HG02884 (cell line): ENCODE data around the gene XKR3.
"Not testable (repeated sequence)": the region's sequence is repeated elsewhere in the genome, so short reads cannot be mapped to it uniquely, and the experiment has no call there.

Experiments
- ATAC-seq: cut with Tn5 transposase; IDR thresholded peaks from one replicate; pipeline ENCODE4 v1.9.1; 2021; ENCODE audit warnings: mild to moderate bottlenecking, moderate library complexity; ENCODE audit not compliant: unreplicated experiment

XKR3 gene

DNA sequence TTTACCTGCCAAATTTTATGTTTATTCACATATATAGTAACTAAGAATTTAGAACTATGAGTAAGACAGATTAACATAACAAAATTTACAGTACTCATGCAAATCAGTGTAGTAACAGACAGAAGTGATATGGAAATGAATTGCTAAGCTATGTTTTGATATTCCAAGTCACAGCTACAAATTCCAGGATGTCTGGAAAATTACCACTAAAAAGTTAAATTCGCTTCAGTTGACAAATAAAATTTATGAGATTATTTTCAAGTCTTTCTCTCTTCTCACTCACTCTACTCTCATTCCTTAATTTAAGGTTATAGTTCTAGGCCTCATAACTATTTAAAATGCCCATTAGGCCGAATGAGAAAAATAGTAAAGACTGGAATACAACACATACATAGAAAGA lies 18.1 kb downstream of the XKR3 start:
- no peak for ATAC-seq

DNA sequence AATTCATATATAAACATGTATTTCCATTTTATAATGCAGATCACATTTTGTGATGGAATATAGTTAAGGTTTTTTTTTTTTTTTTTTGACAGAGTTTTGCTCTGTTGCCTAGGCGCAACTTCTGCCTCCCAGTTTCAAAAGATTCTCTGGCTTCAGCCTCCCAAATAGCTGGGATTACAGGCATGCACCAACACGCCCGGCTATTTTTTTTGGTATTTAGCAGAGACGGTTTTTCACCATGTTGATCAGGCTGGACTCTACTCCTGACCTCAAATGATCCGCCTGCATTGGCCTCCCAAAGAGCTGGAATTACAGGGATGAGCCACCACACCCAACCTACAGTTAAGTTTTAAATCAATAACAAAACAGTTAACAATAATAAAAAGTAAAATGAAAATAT lies 18.8 kb downstream of the XKR3 start:
- no peak for ATAC-seq

DNA sequence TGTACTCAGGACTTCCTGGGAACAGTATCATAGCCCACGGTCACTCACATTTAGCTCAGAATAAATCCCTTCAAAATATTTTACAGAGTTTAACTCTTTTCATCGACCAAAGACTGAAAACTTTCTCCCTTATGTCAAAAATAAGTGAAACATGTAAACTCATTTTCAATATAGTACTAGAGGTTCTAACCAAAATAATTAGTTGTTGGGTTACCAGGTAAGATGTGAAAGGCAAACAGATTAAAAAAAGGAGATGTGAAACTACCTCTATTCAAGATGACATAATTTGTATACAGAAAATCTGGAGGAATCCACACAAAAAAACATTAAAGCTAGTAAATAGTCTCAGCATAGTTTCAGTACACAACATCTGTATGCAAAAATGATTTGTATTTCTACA lies 20.3 kb downstream of the XKR3 start:
- ATAC-seq: no peak

DNA sequence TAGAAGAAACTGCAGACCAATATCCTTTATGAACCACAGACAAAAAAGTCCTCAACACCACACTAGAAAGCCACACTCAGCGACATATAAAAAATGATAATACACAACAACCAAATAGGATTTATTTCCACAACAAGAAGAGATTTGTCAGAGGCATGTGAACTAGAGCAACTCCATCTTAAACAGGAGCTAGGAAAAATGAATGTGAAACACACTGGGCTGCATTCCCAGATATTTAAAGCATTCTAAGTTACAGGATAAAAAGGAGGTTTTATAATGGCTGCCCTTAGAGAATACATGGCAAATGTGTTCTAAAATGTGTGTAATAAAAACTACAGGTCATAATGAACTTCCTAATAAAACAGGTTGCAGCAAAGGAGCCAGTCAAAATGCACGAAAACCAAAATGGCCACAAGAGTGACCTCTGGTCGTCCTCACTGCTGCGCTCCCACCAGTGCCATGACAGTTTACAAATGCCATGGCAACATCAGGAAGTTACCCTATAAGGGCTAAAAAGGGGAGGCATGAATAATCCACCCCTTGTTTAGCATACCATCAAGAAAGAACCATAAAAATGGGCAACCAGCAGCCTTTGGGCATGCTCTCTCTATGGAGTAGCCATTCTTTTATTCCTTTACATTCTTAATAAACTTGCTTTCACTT lies 21.8 kb downstream of the XKR3 start:
- ATAC-seq: no peak

DNA sequence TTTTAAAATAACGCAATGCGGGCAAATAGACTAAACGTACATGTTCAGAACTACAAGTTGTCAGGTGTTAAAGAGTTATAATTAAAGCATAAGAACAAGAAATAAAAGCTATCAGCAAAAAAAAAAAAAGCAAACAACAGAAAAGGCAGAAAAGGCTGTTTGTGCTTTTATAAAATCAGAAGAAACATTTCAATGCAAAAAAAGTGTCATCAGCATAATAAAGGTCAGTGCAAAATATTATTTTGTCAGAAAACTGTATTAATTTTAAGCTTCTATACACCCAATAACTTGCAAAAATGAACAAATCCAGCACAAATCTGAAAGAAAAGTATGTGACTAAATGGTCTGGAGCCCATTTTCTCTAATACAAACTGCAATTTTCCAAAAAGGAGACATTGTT lies 23.6 kb downstream of the XKR3 start:
- ATAC-seq: no peak

DNA sequence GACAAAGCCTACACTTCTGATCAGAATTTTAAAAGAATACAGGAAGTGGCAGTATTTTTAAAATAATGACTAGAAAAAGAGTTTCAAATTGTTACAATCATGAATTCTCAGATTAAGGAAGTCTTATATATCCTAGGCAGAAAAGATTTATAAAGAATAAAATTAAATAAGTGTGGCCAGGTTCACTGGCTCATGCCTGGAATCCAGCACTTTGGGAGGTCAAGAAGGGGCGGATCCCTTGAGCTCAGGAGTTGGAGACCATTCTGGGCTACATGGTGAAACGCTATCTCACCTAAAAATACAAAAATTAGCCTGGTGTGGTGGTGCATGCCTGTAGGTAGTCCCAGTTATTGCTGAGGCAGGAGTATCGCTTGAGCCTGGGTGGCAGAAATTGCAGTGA lies 24.1 kb downstream of the XKR3 start:
- ATAC-seq: no peak

DNA sequence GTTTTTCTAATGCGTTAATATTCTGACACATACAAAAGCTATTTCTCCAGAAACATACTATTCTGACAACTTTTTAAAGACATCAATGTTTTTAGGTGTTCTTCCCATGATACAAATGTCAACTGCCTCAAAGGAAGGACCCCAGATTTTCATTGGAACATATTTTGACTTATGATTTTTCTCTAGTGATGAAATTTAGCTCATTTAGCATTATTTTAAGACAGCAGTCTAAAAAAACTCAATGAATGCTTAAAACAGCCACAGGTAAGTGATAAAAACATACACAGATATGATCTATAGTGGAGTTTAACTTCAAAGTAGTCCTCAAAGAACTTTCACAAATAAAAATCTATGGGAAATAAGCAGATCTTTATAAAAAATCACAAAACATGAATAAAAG lies 24.9 kb downstream of the XKR3 start:
- ATAC-seq: no peak

DNA sequence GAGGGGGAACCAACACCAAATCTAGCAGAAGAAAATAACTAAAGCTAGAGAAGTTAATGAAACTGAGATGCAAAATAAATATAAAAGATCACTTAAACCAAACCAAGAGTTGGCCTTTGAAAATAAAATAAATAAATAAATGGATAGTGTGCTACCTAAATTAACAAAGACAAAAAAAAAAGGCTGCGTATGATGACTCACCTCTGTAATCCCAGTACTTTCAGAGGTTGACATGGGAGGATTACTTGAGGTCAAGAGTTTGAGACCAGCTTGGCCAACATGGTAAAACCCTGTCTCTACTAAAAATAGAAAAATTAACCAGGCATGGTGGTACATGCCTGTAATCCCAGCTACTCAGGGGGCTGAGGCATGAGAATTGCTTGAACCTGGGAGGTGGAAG lies 29.7 kb downstream of the XKR3 start:
- ATAC-seq: not testable (repeated sequence)

DNA sequence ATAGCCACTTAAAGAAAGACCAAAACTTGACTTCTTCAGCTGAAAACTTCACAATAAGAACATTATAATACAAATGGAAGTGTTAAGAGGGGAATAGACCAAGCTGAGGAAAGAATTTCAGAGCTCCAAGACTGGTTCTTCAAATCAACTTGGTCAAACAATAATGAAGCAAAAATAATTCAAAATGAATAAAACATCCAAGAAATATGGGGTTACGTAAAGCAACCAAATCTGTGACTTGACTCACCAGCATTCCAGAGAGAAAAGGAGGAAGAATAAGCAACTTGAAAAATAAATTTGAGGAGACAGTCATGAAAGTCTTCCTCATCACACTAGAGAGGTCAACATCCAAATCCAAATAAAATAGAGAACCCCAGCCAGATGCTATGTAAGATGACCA lies 31.4 kb downstream of the XKR3 start:
- ATAC-seq: no peak

DNA sequence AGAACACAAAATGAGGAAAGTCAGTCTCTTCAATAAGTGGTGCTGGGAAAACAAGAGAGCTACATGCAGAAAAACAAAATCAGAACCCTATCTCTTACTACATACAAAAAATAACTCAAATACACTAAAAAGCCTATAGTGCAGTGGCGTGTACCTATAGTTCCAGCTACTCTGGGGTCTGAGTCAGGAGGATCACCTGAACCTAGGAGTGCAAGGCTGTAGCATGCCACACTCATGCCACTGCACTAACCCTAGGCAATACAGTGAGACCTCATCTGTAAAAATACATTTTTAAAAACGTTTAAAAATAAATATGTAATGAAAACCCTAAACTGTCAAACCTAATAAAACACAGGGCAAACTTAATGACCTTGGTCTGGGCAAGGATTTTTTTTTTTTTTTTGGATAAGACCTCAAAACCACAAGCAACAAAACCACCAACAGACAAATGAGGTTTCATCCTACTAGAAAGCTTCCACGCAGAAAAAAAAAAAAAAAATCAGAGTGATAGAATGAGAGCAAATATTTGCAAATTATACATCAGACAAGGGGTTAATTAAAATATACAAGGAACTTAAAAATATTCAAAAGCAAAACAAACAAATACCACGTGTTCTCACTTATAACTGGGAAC lies 35.2 kb downstream of the XKR3 start:
- ATAC-seq: no peak

DNA sequence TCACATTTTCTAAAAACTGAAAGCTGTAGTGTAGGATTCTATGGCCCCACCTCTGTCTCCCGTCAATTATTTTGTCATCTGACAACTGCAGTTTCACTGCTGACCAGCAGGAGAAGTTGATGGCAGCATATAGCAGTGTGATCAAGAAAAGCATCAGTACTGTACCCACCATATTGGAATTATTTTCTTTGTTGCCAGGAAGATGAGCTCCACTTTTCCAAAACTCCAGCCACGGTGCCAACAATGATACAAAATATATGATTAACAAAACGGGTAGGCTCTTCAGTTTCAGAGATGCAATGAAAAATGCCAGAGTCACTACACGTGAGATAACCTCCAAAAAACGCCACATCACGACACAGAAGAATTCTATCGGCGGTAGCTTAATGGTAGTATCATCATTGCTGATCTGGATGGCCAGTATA lies 41.3 kb downstream of the XKR3 start:
- no peak for ATAC-seq

DNA sequence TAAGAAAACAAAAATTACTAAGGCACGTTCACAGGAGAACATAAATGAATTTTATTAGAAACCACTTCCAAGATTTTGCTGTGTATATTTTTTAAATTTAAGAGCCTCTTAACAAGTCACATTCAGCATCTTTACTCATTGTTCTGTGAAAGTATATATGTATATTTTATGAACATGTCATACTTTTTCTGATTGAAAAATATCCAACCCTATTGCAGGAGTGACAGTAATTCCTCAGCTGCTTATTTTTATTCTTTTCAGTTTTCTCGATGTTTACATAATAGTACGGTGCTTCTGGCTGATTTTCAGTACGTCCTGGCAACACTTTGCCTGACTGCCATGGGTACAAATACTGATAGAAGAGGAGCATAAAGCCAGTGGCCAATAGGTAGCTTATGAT lies 41.8 kb downstream of the XKR3 start:
- ATAC-seq: no peak

DNA sequence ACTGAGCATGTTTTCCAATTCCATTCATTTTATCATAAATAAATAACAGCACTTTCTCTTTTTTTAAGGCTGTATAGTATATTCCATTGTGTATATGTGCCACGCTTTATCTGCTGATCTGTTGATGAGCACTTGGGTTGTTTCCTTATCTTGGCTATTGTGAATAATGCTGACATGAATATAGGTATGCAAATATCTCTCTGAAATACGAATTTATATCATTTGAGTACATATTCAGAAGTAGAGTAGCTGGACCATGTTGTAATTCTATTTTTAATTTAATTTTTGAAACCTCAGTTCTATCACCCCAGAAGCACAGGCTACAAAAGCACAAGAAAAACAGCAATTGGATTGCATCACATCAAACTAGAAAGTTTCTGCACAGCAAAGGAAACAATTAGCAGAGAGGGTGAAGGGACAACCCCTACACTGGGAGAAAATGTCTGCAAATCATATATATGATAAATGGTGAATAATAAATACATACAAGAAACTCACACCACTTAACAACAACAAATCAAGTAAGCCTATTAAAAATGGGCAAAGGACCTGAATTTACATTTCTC lies 43.4 kb downstream of the XKR3 start:
- no peak for ATAC-seq

DNA sequence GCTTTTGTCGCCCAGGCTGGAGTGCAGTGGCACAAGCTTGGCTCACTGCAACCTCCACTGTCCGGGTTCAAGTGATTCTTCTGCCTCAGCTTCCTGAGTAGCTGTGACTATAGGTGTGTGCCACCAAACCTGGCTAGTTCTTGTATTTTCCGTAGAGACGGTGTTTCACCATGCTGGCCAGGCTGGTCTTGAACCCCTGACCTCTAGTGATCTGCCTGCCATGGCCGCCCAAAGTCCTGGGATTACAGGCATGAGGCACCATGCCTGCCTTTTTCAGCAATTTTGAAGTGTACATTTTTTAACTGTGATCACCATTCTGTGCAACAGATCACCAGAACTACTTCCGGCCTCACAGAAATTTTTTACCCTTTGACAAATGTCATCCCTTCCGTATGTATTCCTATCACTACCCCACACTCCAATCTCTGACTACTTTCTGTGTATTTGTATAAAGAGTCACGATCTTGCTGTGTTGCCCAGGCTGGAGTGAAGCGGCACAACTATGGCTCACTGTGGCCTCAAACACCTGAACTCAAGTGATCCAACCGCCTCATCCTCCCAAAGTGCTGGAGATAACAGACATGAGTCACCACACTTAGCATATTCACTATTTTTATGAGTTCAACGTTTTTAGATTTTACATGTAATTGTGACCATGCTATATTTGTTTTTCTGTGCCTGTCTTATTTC lies 44.0 kb downstream of the XKR3 start:
- no peak for ATAC-seq

DNA sequence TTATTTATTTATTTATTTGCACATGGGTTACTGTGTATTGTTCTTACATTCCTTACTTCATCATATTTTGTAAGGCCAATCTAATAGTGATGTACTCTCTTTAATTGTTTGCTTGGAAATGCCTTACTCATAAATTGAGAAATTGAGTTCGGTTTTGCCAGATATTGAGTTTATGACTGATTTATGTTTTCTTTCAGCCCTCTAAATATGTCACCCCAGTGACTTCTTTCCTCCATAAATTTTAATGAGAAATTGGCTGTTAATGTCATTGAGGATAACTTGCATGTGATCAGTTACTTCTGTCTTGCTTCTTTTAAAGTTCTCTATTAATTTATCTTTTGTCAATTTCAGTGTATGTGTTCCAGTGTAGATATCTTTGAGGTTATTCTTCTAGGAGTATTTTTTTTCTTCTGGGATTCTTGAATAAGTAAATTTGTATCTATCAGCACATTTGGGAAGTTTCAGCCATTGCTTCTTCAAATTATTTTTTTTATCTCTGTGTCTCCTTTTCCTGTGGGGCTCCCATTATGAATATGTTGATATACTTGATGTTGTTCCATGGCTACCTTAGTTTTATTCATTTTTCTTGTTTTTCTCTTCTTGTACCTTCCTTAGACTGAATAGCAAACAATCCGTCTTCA lies 47.8 kb downstream of the XKR3 start:
- ATAC-seq: no peak

DNA sequence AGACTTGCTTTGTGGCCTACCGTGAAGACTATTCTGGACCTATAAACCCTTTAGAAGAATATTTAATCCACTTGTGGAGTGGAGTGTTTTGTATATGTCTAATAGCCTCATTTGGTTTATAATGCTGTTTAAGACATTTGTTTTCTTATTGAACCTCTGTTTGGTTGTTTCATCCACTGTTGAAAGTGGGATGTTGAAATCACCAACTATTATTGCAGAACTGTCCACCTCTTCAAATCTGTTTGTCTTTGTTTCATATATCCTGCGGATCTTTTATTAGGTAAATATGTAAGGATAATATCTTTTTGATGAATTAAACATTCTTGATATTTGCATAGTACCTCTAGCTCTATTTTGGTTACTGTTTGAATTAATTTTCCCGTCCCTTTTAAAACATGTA lies 49.1 kb downstream of the XKR3 start:
- no peak for ATAC-seq

DNA sequence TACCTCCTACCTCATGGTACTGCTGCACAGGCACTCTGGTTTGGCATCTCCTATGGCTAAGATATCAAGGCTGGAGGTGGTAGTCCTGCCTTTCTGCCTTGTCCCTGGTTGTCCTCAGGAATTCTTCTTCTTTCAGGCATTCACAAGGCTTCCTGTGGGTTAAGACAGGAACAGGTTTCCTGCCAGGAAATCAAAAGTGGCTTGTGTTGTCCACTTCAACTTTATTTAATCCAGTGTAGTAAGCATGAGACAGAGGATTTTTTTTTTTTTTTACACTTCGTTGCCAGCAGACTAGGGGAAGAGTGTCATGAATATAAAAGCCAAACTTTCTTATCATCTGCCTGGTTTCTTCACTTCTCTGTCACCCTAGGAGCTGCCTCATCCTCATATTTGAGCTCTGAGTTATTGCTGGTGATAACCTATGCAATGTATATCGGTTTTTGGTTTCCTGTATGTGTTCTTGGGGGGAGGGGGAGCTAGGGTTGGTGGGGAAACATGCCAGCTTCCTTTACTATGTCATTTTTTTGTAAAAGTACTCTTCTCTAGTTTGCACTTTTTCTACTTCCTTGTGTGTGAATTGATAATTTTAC lies 50.2 kb downstream of the XKR3 start:
- ATAC-seq: no peak

DNA sequence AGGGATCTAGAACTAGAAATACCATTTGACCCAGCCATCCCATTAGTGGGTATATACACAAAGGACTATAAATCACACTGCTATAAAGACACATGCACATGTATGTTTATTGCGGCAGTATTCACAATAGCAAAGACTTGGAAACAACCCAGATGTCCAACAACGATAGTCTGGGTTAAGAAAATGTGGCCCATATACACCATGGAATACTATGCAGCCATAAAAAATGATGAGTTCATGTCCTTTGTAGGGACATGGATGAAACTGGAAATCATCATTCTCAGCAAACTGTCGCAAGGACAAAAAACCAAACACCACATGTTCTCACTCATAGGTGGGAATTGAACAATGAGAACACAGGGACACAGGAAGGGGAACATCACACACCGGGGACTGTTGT lies 53.6 kb downstream of the XKR3 start:
- ATAC-seq: not testable (repeated sequence)

DNA sequence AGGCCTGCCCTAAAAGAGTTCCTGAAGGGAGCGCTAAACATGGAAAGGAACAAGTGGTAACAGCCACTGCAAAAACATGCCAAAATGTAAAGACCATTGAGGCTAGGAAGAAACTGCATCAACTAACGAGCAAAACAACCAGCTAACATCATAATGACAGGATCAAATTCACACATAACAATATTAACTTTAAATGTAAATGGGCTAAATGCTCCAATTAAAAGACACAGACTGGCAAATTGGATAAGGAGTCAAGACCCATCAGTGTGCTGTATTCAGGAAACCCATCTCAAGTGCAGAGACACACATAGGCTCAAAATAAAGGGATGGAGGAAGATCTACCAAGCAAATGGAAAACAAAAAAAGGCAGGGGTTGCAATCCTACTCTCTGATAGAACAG lies 57.3 kb downstream of the XKR3 start:
- not testable (repeated sequence) for ATAC-seq

DNA sequence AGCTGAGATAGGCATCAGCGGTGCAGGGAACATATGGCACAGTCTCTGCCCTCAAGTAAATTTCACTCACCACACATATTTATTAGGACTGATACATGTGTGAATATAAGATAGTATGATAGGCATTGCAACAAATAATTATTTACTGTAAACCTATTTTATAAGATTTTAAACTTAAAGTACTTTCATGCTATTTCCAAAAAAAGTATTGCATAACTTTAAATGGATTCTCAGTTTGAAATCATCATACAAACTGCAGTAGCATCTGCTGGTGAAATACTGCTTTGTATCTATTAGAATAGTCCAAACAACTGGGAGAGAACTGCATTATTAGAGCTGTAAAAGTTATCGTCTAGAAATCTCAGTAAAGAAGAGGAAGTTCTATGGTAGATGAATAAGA lies 63.0 kb downstream of the XKR3 start:
- not testable (repeated sequence) for ATAC-seq

DNA sequence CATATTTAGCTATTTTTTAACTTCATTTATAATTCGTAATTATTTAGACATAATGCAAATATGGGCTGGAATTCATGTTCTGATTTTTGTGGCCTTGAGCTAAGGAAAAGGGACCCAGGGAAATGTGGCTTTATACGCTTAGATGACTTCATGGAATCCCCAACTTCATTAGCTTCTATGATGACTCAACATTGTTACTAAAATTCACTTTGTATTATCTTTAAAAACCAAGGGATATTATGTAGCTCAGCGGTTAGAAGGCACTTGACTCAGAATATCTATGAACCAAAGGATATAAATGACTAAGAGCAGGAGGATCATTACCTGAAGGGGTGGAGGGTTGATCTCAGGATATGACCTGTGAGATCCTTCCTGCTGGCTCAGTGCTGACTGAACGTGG lies 64.8 kb downstream of the XKR3 start:
- ATAC-seq: not testable (repeated sequence)
